ENCODE results near the gene SLCO2A1.

DNA sequence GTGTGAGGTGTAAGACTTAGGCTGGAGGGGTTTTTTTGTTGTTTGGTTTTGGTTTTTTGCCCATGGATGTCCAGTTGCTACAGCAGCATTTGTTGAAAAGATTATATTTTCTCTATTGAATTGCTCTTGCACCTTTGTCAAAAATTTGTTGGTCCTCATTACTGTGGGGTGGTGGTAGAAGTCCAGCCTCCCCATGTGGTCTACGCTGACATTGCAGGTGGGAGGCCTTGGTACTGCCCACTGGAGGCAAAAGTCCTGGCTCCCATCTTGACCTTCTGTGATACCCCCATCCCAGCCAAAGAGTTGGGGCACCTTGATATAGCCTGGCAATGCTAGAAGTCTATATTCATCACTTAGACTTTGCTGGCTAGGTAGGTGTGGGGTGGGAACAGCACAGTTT is 128.6 kb downstream of the SLCO2A1 start:
- no peak for TF ChIP-seq CTCF (IDR thresholded peaks at IDR 0.05)
- no peak for TF ChIP-seq EZH2 (IDR thresholded peaks at IDR 0.05; ENCODE audit: borderline replicate concordance, insufficient read depth, low read depth, low read length, poor library complexity, severe bottlenecking)
